GM13977 (cell line): Measurements from ENCODE around the gene HSPA4L.

Source experiments
- DNase-seq: peaks from one replicate; pipeline ENCODE4 v3.0.0; 2012; ENCODE audit warnings: low spot score
- CTCF ChIP-seq: IDR thresholded peaks from 2 replicates; pipeline ENCODE4 v1.5.1; 2012; ENCODE audit warnings: mild to moderate bottlenecking, control low read depth; ENCODE audit not compliant: insufficient read depth; ENCODE audit errors: extremely low read depth, missing control alignments
- in situ Hi-C: fragments of 300-500 bp; cut with MboI; formaldehyde crosslinking; loops from one replicate; pipeline ENCODE4 v1.12.0; 2022; ENCODE audit warnings: low sequenced_read_pairs, low pct_unique_long_range_greater_than_20kb, mixed read lengths, inconsistent platforms; ENCODE audit not compliant: unreplicated experiment

Gene HSPA4L

GRCh38 chr4:127856196-127856812 lies 74.2 kb downstream of the HSPA4L start:
- no peak for TF ChIP-seq CTCF
- DNase-seq: no peak
- in situ Hi-C loops: no loop called here

GRCh38 chr4:127856813-127857447 lies 74.8 kb downstream of the HSPA4L start:
- peak; percentile 49 for DNase-seq
- no peak for TF ChIP-seq CTCF
- in situ Hi-C loops: no loop called here

GRCh38 chr4:127857641-127858040 lies 75.5 kb downstream of the HSPA4L start:
- TF ChIP-seq CTCF: no peak
- no peak for DNase-seq
- in situ Hi-C loops: no loop called here

GRCh38 chr4:127868196-127868595 lies 86.1 kb downstream of the HSPA4L start:
- in situ Hi-C loops: no loop called here
- no peak for DNase-seq
- no peak for TF ChIP-seq CTCF

- no peak for DNase-seq
- TF ChIP-seq CTCF: no peak
Measured at GRCh38 chr4:127870281-127870680, 88.2 kb downstream of the HSPA4L start.

GRCh38 chr4:127870688-127871087 lies 88.6 kb downstream of the HSPA4L start:
- in situ Hi-C loops: no loop called here
- DNase-seq: no peak
- TF ChIP-seq CTCF: no peak

More at GRCh38 chr4:127870281-127870680, 88.2 kb downstream of the HSPA4L start:
- in situ Hi-C loops: no loop called here
